ENCODE measurements around the gene MTA1. TPM values are rescaled to one million over a fixed set of nuclear protein-coding genes. Genes with fewer than 3 reads are reported as not detected.

The MTA1 gene
- total RNA-seq, 2 experiments from 2014 or later: 107 to 113 TPM

- DNase-seq (peak in 1 of 14 experiments; percentile 57), ATAC-seq (ENCODE audit: poor library complexity) (no peak)
- Histone ChIP-seq H3K36me3 (ENCODE audit: insufficient read depth, low read length) (peaks cover 13% of the 10 kb centered on the region), H3K4me1 (ENCODE audit: insufficient read depth, low read length) (peaks cover 25% of the 10 kb centered on the region), H3K4me3 (ENCODE audit: low read length) (no peak overlapping the region), H3K27me3 (ENCODE audit: control insufficient read depth in 1 of 2, insufficient read depth in 2 of 2, low read length in 2 of 2) (no peaks in the 10 kb centered on the region), H3K27ac (ENCODE audit: low read depth in 1 of 2, low read length in 2 of 2) (no peak overlapping the region), H3K9me3 (ENCODE audit: control insufficient read depth in 1 of 2, insufficient read depth in 1 of 2, low read length in 2 of 2) (no peaks in the 10 kb centered on the region)
- H3K27ac Mint-ChIP-seq: no peak overlapping the region
- ChIA-PET POLR2A (no interaction called here), CTCF (interaction anchor here (1.0 to 6.3 kb wide), 2 partner anchors 13 to 44 kb away, joined by 3 to 155 read pairs; no protein-coding TSS in a partner anchor)
- H3K4me3 Mint-ChIP-seq: no peak overlapping the region
- TF ChIP-seq, protein P1, sequence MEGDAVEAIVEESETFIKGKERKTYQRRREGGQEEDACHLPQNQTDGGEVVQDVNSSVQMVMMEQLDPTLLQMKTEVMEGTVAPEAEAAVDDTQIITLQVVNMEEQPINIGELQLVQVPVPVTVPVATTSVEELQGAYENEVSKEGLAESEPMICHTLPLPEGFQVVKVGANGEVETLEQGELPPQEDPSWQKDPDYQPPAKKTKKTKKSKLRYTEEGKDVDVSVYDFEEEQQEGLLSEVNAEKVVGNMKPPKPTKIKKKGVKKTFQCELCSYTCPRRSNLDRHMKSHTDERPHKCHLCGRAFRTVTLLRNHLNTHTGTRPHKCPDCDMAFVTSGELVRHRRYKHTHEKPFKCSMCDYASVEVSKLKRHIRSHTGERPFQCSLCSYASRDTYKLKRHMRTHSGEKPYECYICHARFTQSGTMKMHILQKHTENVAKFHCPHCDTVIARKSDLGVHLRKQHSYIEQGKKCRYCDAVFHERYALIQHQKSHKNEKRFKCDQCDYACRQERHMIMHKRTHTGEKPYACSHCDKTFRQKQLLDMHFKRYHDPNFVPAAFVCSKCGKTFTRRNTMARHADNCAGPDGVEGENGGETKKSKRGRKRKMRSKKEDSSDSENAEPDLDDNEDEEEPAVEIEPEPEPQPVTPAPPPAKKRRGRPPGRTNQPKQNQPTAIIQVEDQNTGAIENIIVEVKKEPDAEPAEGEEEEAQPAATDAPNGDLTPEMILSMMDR (IDR thresholded peaks at IDR 0.05): no peak
- peaks cover 12% of the 10 kb centered on the region for H3K36me3 Mint-ChIP-seq (ENCODE audit: low read depth)
- H3K27me3 Mint-ChIP-seq: no peaks in the 10 kb centered on the region
- no peaks in the 10 kb centered on the region for H3K9me3 Mint-ChIP-seq
- peaks cover 13% of the 10 kb centered on the region for H3K4me1 Mint-ChIP-seq (ENCODE audit: low read depth)
- intact Hi-C loops (cut with DNase I, micrococcal nuclease): loop anchor here (5.0 to 10.0 kb wide), 3 partner anchors 97 to 699 kb away; partner anchors contain the start of genes AKT1 (in 1 of the 2), GPR132 (in 1 of the 2) and TEX22 (in 1 of the 2)
These were observed 74.4 kb downstream of the MTA1 start for GRCh38 chr14:105493921-105494605.

- H3K27me3 ChIP-seq (ENCODE audit: control insufficient read depth in 1 of 2, insufficient read depth in 2 of 2, low read length in 2 of 2): no peaks in the 10 kb centered on the region
- intact Hi-C loops (cut with DNase I, micrococcal nuclease): loop anchor here (5.0 to 10.0 kb wide), 3 partner anchors 97 to 700 kb away; partner anchors contain the start of genes AKT1 (in 1 of the 2), GPR132 (in 1 of the 2) and TEX22 (in 1 of the 2)
- H3K4me3 ChIP-seq (ENCODE audit: low read length): no peak overlapping the region
- Mint-ChIP-seq H3K27ac (no peak overlapping the region), H3K9me3 (no peaks in the 10 kb centered on the region), H3K27me3 (no peaks in the 10 kb centered on the region), H3K4me1 (ENCODE audit: low read depth) (peaks cover 8% of the 10 kb centered on the region), H3K36me3 (ENCODE audit: low read depth) (peaks cover 9% of the 10 kb centered on the region), H3K4me3 (peak overlapping the region; percentile 25)
- TF ChIP-seq, protein P1 (IDR thresholded peaks at IDR 0.05): no peak
- POLR2A ChIA-PET: no interaction called here
- H3K4me1 ChIP-seq (ENCODE audit: insufficient read depth, low read length): peaks cover 20% of the 10 kb centered on the region
- ATAC-seq (ENCODE audit: poor library complexity) (no peak), DNase-seq (no peak)
- H3K9me3 ChIP-seq (ENCODE audit: control insufficient read depth in 1 of 2, insufficient read depth in 1 of 2, low read length in 2 of 2): no peaks in the 10 kb centered on the region
- no peak overlapping the region for H3K27ac ChIP-seq (ENCODE audit: low read depth in 1 of 2, low read length in 2 of 2)
- peaks cover 13% of the 10 kb centered on the region for H3K36me3 ChIP-seq (ENCODE audit: insufficient read depth, low read length)
- CTCF ChIA-PET: interaction anchor here (6.3 kb wide), 1 partner anchor 13 kb away, joined by 155 read pairs; no protein-coding TSS in a partner anchor
These were observed 74.9 kb downstream of the MTA1 start for GRCh38 chr14:105494606-105494929.

DNA sequence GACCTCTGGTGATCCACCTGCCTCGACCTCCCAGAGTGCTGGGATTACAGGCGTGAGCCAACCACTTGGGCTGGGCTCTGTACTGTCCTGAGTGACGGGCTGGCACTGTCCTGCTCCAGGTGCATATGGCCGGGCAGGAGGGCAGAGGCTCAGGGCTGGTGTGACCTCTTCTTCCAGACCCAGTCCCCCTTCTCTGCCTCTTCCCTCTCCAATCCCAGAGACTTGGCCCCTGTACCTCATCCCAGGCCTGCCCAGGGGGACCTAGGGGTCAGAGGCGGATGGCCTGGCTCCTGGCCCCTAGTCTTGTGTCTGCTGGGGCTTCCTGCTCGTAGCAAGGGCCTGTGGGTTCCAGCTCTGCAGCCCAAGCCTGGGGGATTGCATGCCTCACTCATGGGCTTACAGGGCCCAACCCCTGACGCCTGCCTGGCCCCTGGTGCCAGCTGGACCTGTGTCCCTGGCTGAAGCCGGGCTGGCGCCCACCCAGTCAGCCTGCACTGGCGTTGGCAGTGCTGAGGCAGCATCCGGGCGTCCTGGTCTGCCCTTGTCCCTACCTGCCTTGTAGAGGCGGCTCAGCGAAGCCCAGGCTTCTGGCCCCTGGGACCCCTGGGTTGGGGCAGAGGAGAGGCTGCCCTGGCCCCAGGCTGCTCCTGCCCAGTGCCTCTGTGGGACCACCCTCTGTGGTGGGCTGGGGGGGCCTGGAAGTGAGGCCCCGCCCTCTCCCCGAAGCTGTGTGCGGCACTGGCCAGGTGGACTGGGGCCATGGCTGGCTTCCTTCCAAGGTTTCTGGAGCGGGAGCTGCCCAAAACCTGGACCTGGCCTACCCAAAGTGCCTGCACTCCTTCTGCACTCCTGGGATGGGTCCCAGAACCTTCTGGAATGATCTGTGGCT lies 75.7 kb downstream of the MTA1 start:
- DNase-seq (peak in 1 of 14 experiments; percentile 47), ATAC-seq (ENCODE audit: poor library complexity) (no peak)
- no peak overlapping the region for H3K4me3 Mint-ChIP-seq
- ChIA-PET POLR2A (no interaction called here), CTCF (no interaction called here)
- TF ChIP-seq, protein P1 (IDR thresholded peaks at IDR 0.05): no peak
- peaks cover 13% of the 10 kb centered on the region for H3K36me3 ChIP-seq (ENCODE audit: insufficient read depth, low read length)
- no peaks in the 10 kb centered on the region for H3K9me3 ChIP-seq (ENCODE audit: control insufficient read depth in 1 of 2, insufficient read depth in 1 of 2, low read length in 2 of 2)
- H3K4me3 ChIP-seq (ENCODE audit: low read length): no peak overlapping the region
- no peak overlapping the region for H3K27ac ChIP-seq (ENCODE audit: low read depth in 1 of 2, low read length in 2 of 2)
- intact Hi-C loops (cut with DNase I, micrococcal nuclease): loop anchor here in 1 of 2 experiments (10.0 kb wide), 1 partner anchor 701 kb away; the partner anchor contains the start of gene AKT1
- peaks cover 5% of the 10 kb centered on the region for H3K4me1 Mint-ChIP-seq (ENCODE audit: low read depth)
- no peaks in the 10 kb centered on the region for H3K9me3 Mint-ChIP-seq
- peaks cover 6% of the 10 kb centered on the region for H3K36me3 Mint-ChIP-seq (ENCODE audit: low read depth)
- peaks cover 13% of the 10 kb centered on the region for H3K4me1 ChIP-seq (ENCODE audit: insufficient read depth, low read length)
- no peaks in the 10 kb centered on the region for H3K27me3 Mint-ChIP-seq
- no peak overlapping the region for H3K27ac Mint-ChIP-seq
- H3K27me3 ChIP-seq (ENCODE audit: control insufficient read depth in 1 of 2, insufficient read depth in 2 of 2, low read length in 2 of 2): no peaks in the 10 kb centered on the region
